Activated CD8-positive, alpha-beta T cell treated with anti-CD3 and anti-CD28 coated beads for 36 hours (primary cell): Measurements from ENCODE around the gene AGAP9. TPM values are rescaled to one million over a fixed set of nuclear protein-coding genes. Genes with fewer than 3 reads are reported as not detected.
"Not testable (repeated sequence)": the region's sequence is repeated elsewhere in the genome, so short reads cannot be mapped to it uniquely, and the experiment has no call there.

ENCODE experiments used
- ATAC-seq: fragments of 200-7000 bp; cut with Tn5 transposase; one replicate; pipeline ENCODE4 v1.10.0; 2021; ENCODE audit warnings: mild to moderate bottlenecking, moderate library complexity
- CTCF ChIA-PET: fragments of 350-600 bp; sonication (Branson Sonifier 250); formaldehyde crosslinking; loops from one replicate; lab custom pipeline; 2021; ENCODE audit warnings: antibody characterized with exemption; lab: Charles Lee
- POLR2A ChIA-PET: fragments of 350-600 bp; sonication (Branson Sonifier 250); formaldehyde crosslinking; loops from one replicate; lab custom pipeline; 2021; ENCODE audit warnings: antibody characterized with exemption; lab: Charles Lee
- DNase-seq: peaks from one replicate; pipeline ENCODE4 v3.0.0-alpha.2; 2020
- H3K27ac Mint-ChIP-seq: one replicate; pipeline ENCODE4 v1.8.0; 2021; ENCODE audit warnings: mild to moderate bottlenecking, mixed read lengths
- H3K27me3 Mint-ChIP-seq: one replicate; pipeline ENCODE4 v1.8.0; 2021; ENCODE audit warnings: mixed read lengths
- H3K36me3 Mint-ChIP-seq: one replicate; pipeline ENCODE4 v1.8.0; 2021; ENCODE audit warnings: low read depth, mixed read lengths
- H3K4me1 Mint-ChIP-seq: one replicate; pipeline ENCODE4 v1.8.0; 2021; ENCODE audit warnings: low read depth, mixed read lengths
- H3K4me3 Mint-ChIP-seq: one replicate; pipeline ENCODE4 v1.8.0; 2021; ENCODE audit warnings: mild to moderate bottlenecking, moderate library complexity, mixed read lengths
- H3K9me3 Mint-ChIP-seq: one replicate; pipeline ENCODE4 v1.8.0; 2021; ENCODE audit warnings: mixed read lengths
- CTCF ChIP-seq: fragments of 200-600 bp; IDR thresholded peaks from one replicate; pipeline ENCODE4 v1.8.0; 2022; ENCODE audit warnings: antibody characterized with exemption, mild to moderate bottlenecking
- intact Hi-C: fragments of 100-400 bp; cut with micrococcal nuclease; formaldehyde crosslinking; loops from one replicate; pipeline ENCODE4 v1.10.0; 2022
- total RNA-seq, 2 experiments: library from RNA; stranded (reverse); gene quantifications; one replicate each; pipeline ENCODE4 v1.2.3, GENCODE V29; 2021

The AGAP9 gene
- total RNA-seq, 2 experiments from 2014 or later, result 3.4 to 3.6 TPM

- intact Hi-C loops, result no loop called here
- Mint-ChIP-seq H3K4me1 (peaks cover 5% of the 10 kb centered on the region), H3K9me3 (no peaks in the 10 kb centered on the region), H3K27ac (no peak overlapping the region), H3K27me3 (peaks cover 13% of the 10 kb centered on the region), H3K4me3 (no peak overlapping the region), H3K36me3 (no peaks in the 10 kb centered on the region)
- CTCF ChIA-PET, result no interaction called here
- no peak for DNase-seq
- POLR2A ChIA-PET, result no interaction called here
- no peak for TF ChIP-seq CTCF
- no peak for ATAC-seq
These were observed 65.6 kb downstream of the AGAP9 start for GRCh38 chr10:47457826-47458225.

GRCh38 chr10:47457528-47457820, 66.0 kb downstream of the AGAP9 start:
- ChIA-PET POLR2A (no interaction called here), CTCF (no interaction called here)
- no peak overlapping the region for H3K4me3 Mint-ChIP-seq
- ATAC-seq (no peak), DNase-seq (no peak)
- no peaks in the 10 kb centered on the region for H3K9me3 Mint-ChIP-seq
- intact Hi-C loops, result no loop called here
- no peak overlapping the region for H3K27ac Mint-ChIP-seq
- peaks cover 13% of the 10 kb centered on the region for H3K27me3 Mint-ChIP-seq
- H3K4me1 Mint-ChIP-seq, result peaks cover 5% of the 10 kb centered on the region
- no peak for TF ChIP-seq CTCF
- H3K36me3 Mint-ChIP-seq, result no peaks in the 10 kb centered on the region

GRCh38 chr10:47456794-47457527, 66.5 kb downstream of the AGAP9 start:
- H3K27ac Mint-ChIP-seq, result no peak overlapping the region
- TF ChIP-seq CTCF, result no peak
- ATAC-seq (no peak), DNase-seq (no peak)
- intact Hi-C loops, result no loop called here
- no peaks in the 10 kb centered on the region for H3K36me3 Mint-ChIP-seq
- no peak overlapping the region for H3K4me3 Mint-ChIP-seq
- peaks cover 5% of the 10 kb centered on the region for H3K4me1 Mint-ChIP-seq
- ChIA-PET POLR2A (no interaction called here), CTCF (no interaction called here)
- no peaks in the 10 kb centered on the region for H3K9me3 Mint-ChIP-seq
- peaks cover 13% of the 10 kb centered on the region for H3K27me3 Mint-ChIP-seq

- no peak for DNase-seq
- Mint-ChIP-seq H3K9me3 (no peaks in the 10 kb centered on the region), H3K4me3 (no peak overlapping the region), H3K36me3 (no peaks in the 10 kb centered on the region), H3K27ac (no peak overlapping the region), H3K27me3 (peaks cover 13% of the 10 kb centered on the region), H3K4me1 (peaks cover 3% of the 10 kb centered on the region)
- intact Hi-C loops, result no loop called here
- POLR2A ChIA-PET, result no interaction called here
- ATAC-seq, result no peak
- CTCF ChIA-PET, result no interaction called here
- no peak for TF ChIP-seq CTCF
These were observed 67.2 kb downstream of the AGAP9 start for GRCh38 chr10:47456079-47456785.

GRCh38 chr10:47455350-47456078, 67.9 kb downstream of the AGAP9 start:
- DNase-seq, ATAC-seq, intact Hi-C loops, H3K36me3 Mint-ChIP-seq, H3K27ac Mint-ChIP-seq, H3K9me3 Mint-ChIP-seq, CTCF ChIA-PET, POLR2A ChIA-PET, H3K4me1 Mint-ChIP-seq, H3K4me3 Mint-ChIP-seq: not testable (repeated sequence)
- H3K27me3 Mint-ChIP-seq, result peaks cover 11% of the 10 kb centered on the region
